ENCODE measurements around the gene PSMA2. TPM values are rescaled to one million over a fixed set of nuclear protein-coding genes. Genes with fewer than 3 reads are reported as not detected.

PSMA2 gene
- total RNA-seq, 1 experiment from 2014 or later: 152 TPM

DNA sequence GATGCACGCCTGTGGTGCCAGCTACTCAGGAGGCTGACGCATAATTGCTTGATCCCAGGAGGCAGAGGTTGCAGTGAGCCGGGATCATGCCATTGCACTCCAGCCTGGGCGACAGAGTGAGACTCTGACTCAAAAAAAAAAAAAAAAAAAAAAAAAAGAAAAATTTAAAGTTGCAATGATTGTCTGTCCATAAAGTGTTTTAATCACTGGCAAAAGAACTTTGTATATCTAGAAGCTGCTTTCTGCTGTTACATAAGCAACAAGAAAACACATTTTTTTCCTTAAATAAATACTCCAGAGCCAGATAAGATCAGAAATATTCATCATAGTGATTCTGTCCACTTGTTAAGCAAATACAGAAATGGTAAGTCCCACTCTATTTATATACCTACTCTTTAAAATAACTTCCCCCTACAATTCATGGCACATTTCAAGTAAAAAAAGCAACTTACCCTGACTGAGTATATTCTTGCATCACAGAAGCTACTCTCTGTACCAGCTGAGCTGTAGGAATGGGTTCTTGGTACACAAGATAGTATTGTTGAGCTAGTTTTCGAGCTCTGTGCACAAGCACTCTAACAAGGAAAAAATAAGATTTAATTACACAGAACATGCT lies 7.6 kb downstream of the PSMA2 start (continued):
- TF ChIP-seq, protein P1, sequence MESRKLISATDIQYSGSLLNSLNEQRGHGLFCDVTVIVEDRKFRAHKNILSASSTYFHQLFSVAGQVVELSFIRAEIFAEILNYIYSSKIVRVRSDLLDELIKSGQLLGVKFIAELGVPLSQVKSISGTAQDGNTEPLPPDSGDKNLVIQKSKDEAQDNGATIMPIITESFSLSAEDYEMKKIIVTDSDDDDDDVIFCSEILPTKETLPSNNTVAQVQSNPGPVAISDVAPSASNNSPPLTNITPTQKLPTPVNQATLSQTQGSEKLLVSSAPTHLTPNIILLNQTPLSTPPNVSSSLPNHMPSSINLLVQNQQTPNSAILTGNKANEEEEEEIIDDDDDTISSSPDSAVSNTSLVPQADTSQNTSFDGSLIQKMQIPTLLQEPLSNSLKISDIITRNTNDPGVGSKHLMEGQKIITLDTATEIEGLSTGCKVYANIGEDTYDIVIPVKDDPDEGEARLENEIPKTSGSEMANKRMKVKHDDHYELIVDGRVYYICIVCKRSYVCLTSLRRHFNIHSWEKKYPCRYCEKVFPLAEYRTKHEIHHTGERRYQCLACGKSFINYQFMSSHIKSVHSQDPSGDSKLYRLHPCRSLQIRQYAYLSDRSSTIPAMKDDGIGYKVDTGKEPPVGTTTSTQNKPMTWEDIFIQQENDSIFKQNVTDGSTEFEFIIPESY (IDR thresholded peaks at IDR 0.05; ENCODE audit: extremely low read depth, insufficient replicate concordance, low read length): no peak
- TF ChIP-seq POLR2AphosphoS5 (IDR thresholded peaks at IDR 0.05; ENCODE audit: low read depth, low read length) (no peak), SIN3A (IDR thresholded peaks at IDR 0.05; ENCODE audit: low read depth) (no peak), ELF1 (IDR thresholded peaks at IDR 0.05; ENCODE audit: borderline replicate concordance, low read depth) (no peak)
- TF ChIP-seq, protein P2, sequence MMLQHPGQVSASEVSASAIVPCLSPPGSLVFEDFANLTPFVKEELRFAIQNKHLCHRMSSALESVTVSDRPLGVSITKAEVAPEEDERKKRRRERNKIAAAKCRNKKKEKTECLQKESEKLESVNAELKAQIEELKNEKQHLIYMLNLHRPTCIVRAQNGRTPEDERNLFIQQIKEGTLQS (IDR thresholded peaks at IDR 0.05): no peak

DNA sequence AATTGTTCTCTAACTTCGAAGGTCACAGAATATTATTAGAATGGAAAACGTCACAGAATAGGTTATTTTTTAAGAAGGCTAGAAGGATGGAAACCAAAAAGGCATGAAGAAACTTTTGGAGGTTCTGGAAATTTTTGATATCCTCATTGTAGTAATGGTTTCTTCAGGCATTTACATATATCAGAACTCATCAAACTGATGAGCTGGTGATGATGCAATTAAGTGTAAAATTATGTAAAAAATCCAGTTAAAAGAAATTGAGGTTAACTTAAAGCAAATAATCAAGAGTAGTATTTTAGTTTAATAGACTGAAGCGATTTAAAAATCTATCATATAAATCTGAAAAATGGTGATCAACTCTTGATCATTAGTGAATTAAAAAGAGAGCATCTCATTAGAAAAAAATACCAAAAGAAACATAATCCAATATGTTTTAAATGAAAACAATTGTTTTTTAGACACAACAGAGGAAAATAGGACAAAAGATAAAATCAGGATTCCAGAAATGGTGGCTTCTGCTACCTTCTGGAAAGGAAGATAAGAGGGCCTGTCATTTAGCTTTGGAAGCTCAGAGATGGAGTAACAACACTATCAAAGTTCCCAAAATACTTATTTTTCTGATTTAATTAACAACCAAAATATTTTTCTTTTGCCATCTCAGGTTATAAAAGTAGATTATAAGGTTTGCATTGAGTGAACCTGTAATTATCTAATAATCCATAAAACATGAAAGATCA lies 9.8 kb downstream of the PSMA2 start:
- CTCF ChIA-PET: no interaction called here

More for the DNA sequence above, 9.8 kb downstream of the PSMA2 start:
- DNase-seq (ENCODE audit: low read depth, low spot score) (no peak), ATAC-seq (no peak)
- ChIA-PET RAD21 (ENCODE audit: low non-redundant PET in 1 of 2, low total read pairs in 2 of 2, uncharacterized antibody in 2 of 2, unreplicated experiment in 2 of 2) (no interaction called here), POLR2A (interaction anchor here (1.2 kb wide), 1 partner anchor 10 kb away, joined by 3 read pairs; the partner anchor contains the start of genes MRPL32 and PSMA2)
- no peaks in the 10 kb centered on the region for H3K27me3 ChIP-seq (ENCODE audit: insufficient read depth, low read length)
- TF ChIP-seq EZH2 (IDR thresholded peaks at IDR 0.05) (no peak), RAD21 (IDR thresholded peaks at IDR 0.05; ENCODE audit: low read depth) (no peak), SP1 (IDR thresholded peaks at IDR 0.05; ENCODE audit: low read depth) (no peak), CBX3 (IDR thresholded peaks at IDR 0.05; ENCODE audit: low read depth) (no peak), YY1 (IDR thresholded peaks at IDR 0.05; ENCODE audit: extremely low read depth, insufficient replicate concordance, low read depth, low read length) (no peak), SIN3A (IDR thresholded peaks at IDR 0.05; ENCODE audit: low read depth) (no peak), ZFX (IDR thresholded peaks at IDR 0.05) (no peak)
- TF ChIP-seq, protein P3, sequence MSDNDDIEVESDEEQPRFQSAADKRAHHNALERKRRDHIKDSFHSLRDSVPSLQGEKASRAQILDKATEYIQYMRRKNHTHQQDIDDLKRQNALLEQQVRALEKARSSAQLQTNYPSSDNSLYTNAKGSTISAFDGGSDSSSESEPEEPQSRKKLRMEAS (IDR thresholded peaks at IDR 0.05): no peak
- H3K4me3 ChIP-seq (replicated peaks in 1 of 2; ENCODE audit: low read depth in 1 of 2, low read length in 2 of 2): no peak overlapping the region
- intact Hi-C loops (cut with micrococcal nuclease): no loop called here
- H3K9ac ChIP-seq (ENCODE audit: low read length): no peak overlapping the region
- H3K4me2 ChIP-seq (ENCODE audit: low read length): no peak overlapping the region
- no peaks in the 10 kb centered on the region for H3K9me3 ChIP-seq (ENCODE audit: control insufficient read depth in 1 of 2, insufficient read depth in 1 of 2, low read depth in 1 of 2, low read length in 2 of 2)
- no peak overlapping the region for H2AFZ ChIP-seq (ENCODE audit: low read depth, low read length, poor library complexity, severe bottlenecking)
- H4K20me1 ChIP-seq (ENCODE audit: insufficient read depth): peaks cover 17% of the 10 kb centered on the region
- no peaks in the 10 kb centered on the region for H3K9me2 ChIP-seq (ENCODE audit: insufficient read depth)
- no peaks in the 10 kb centered on the region for H3K4me1 ChIP-seq (ENCODE audit: control insufficient read depth in 1 of 2, insufficient read depth in 2 of 2, low read length in 2 of 2)
- H3K36me3 ChIP-seq (ENCODE audit: control insufficient read depth in 1 of 2, insufficient read depth in 2 of 2, low read length in 2 of 2): peaks cover 65 to 73% of the 10 kb centered on the region in 2 experiments
- no peak overlapping the region for H3K27ac ChIP-seq (ENCODE audit: low read depth, low read length)
- H3K79me2 ChIP-seq (ENCODE audit: insufficient read depth, low read length): peaks cover 58% of the 10 kb centered on the region
- no TSS peak for BruUV-seq (replicated peaks)
